D721Med (cell line): ENCODE measurements around the gene PDCD4.

Experiments used
- DNase-seq: peaks from one replicate; pipeline ENCODE4 v3.0.0; 2011; ENCODE audit warnings: low spot score; ENCODE audit not compliant: insufficient read length
- FAIRE-seq: peaks from 2 replicates; lab custom pipeline; 2011; peaks lifted over from hg19 to GRCh38; lab: Jason Lieb, UNC
- TF ChIP-seq, protein P1 (sequence below): IDR thresholded peaks from 2 replicates; pipeline ENCODE4 v1.5.1; 2012; ENCODE audit warnings: mild to moderate bottlenecking, control low read depth; ENCODE audit not compliant: insufficient read depth; ENCODE audit errors: missing control alignments

Gene PDCD4

DNA sequence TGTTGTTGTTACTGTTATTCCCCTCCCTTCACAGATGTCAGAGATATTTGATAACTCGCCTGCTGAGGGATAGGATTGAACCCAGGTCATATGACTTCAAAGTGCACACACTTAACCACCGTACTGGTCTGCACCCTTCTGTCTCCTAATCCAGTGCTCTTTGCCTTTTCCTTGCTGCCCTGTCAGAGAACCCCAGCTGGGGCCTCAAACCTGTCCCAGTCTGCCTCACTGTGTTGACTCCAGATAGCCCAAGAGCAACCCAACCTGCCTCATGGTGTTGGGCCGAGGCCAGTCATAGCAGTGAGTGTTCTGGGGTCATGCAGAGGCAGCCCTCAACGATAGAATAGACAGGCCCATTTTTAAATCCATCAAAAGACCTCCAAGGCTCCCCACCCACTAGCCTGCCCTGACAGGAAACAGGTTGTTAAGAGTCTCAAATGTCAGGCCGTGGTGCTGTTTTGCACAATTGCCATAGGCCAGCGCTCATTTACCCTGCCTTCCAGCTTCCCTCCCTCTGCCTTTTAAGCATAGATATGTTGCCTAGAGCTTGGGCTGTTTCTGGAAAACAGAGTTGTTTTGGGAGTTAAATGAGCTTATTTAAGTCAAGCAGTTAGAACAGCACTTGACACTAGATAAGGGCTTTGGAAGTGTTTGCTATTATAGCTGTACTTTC, 37.0 kb upstream of the PDCD4 start:
- no peak for FAIRE-seq
- TF ChIP-seq, protein P1, sequence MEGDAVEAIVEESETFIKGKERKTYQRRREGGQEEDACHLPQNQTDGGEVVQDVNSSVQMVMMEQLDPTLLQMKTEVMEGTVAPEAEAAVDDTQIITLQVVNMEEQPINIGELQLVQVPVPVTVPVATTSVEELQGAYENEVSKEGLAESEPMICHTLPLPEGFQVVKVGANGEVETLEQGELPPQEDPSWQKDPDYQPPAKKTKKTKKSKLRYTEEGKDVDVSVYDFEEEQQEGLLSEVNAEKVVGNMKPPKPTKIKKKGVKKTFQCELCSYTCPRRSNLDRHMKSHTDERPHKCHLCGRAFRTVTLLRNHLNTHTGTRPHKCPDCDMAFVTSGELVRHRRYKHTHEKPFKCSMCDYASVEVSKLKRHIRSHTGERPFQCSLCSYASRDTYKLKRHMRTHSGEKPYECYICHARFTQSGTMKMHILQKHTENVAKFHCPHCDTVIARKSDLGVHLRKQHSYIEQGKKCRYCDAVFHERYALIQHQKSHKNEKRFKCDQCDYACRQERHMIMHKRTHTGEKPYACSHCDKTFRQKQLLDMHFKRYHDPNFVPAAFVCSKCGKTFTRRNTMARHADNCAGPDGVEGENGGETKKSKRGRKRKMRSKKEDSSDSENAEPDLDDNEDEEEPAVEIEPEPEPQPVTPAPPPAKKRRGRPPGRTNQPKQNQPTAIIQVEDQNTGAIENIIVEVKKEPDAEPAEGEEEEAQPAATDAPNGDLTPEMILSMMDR, result no peak
- no peak for DNase-seq

DNA sequence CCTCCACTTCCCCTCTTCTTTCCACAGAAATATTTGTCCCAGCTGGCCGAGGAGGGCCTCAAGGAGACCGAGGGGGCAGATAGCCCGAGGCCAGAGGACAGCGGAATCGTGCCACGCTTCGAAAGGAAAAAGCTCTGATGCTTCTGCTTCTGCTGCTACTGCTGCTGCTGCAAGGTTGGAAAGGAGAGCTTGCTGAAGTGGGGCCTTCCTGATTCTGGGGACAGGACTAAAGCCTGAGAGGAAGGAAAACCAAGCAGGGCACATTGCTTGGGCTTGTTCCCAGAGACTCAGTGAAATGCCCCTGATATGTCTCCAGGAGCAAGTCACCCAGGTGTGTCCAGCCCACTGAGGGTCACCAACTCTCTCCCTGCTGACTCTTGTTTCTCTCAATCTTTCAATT, 35.9 kb upstream of the PDCD4 start:
- TF ChIP-seq, protein P1, result no peak
- DNase-seq, result no peak
- FAIRE-seq, result no peak

DNA sequence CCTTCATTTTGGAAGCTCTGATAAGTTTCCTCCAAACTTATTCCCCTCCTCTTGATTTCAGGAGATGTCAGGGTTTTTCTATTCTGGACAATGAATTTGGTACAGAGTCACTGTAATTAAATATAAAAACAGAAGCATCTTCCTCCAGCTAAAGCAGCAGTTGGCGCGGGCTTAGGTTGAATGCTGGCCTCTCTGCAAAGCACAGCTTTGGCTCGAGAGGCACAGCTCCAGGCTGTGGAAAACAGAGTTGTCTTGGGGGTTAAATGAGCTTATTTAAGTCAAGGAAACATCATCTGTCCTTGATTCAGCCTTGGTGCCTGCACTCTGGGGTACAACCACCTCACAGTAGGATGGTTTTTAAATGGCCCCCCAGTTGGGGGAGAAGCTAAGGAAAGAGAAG, 35.0 kb upstream of the PDCD4 start:
- TF ChIP-seq, protein P1, result no peak
- FAIRE-seq, result no peak
- no peak for DNase-seq

DNA sequence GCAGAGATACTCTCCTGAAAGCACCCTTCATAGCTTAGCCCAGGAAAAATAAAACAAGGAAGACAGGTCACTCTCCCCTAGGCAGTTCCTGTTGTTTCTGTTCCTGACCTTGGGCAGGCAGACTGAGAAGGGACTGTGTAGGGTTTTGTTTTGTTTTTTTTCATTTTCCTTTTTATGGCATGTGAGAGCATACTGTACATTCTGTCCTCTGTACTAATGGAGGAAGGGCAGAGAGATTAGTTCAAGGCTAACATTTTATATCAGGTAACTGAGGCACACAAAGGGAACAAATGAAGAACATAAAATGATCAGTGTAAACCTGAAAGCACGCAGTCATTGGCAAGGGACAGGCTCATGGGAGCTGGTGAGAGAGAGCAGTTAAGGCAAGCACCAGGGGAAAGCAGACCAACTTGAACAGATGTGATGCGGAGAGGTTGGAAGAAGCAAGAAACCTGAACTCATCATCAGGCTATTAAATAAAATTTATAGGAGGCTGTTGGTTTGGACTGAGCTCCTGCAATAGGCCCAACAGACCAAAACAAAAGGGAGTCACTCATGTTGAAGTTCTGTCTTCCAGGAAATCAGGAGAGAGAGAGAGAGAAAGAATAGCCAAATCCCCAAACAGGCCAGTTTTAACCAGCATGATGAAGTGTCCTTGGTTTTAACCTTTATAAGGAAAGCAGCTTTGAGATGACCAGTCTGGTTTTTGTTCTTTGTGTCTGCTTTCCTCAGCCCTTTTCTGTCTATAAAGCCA, 34.1 kb upstream of the PDCD4 start:
- no peak for DNase-seq
- no peak for FAIRE-seq
- TF ChIP-seq, protein P1, result no peak

DNA sequence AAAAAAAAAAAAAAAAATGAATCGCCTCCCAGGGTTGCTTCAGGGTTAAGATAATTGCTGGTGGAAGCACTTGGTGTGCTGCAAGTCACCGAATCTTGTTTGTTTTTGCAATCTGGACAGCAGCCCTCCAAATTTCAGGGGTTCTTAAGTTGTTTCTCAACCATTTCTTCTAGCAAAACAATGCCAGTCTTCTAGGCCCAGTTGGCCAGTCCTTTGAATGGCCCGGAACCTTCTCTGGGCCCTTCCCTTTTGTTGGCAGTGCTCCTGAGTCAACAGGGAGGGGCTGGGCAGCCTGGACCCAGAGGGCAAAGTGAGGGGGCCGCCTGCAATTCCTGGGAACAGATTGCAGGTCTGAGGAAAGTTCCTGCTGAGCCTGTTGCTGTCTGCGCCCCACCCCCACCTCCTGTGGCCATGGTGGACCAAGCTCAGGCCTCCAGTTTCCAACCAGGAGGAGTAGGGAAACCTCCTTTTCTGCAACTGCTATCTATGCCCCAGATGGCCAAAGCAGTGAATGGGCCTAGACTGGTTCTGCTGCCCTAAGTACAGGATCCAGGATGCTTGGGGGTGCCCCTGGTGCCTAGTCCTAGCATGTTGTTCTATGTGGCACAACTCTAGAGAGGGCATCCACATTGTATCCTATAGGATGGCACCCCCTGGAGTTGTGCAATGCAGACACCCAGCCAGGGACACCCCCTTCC, 31.4 kb upstream of the PDCD4 start:
- no peak for DNase-seq
- TF ChIP-seq, protein P1, result no peak
- FAIRE-seq, result no peak

DNA sequence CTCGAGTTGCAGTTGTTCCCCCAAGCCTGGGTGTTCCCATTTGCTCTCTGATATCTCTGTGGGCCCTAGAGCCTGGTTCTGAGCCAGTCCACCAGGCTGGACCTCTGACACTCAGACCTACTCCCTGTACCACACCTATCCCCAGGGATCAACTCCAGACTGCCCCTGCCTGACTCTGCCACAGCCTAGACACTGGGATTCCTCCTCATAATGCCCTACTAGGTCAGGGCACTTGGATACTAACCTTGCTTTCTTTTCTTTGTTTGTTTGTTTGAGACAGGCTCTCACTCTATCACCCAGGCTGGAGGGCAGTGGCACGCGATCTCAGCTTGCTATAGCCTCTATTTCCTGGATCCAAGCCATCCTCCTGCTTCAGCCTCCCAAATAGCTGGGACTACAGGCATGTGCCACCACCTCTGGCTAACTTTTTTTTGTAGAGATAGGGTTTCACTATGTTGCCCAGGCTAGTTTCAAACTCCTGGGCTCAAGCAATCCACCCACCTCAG, 30.8 kb upstream of the PDCD4 start:
- TF ChIP-seq, protein P1, result no peak
- DNase-seq (no peak), FAIRE-seq (no peak)
